Stimulated activated CD8-positive, alpha-beta memory T cell treated with anti-CD3 and anti-CD28 coated beads, Interleukin-4, amount 100 ng/mL, for 48 hours (primary cell): Measurements from ENCODE around the gene ARMH3.

ENCODE experiments used
- DNase-seq: peaks from one replicate; pipeline ENCODE4 v3.0.0-alpha.2; 2020

The ARMH3 gene

DNA sequence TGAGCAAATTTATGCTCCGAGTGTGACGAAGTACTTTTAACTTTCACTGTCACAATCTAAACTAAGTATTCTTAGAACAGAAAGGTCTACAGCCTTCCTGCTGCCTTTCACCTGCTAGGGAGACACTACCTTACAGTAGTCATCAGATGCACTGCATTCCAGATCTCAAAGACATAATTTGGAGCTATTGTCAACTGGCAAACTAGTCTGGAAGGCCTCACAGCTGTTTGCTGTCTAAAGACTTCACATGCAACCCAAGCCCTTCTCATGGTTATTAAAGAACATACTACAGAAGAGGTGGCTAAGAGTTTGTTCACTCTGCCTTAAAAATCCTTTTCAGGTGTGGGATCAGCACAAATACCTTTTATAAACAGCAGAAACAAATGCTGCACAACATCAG, 120.5 kb downstream of the ARMH3 start:
- no peak for DNase-seq

GRCh38 chr10:101934686-101935305, 121.2 kb downstream of the ARMH3 start:
- DNase-seq = no peak

- no peak for DNase-seq
These were observed 122.0 kb downstream of the ARMH3 start for GRCh38 chr10:101933976-101934375.

- DNase-seq = no peak
These were observed 123.8 kb downstream of the ARMH3 start for GRCh38 chr10:101932183-101932582.

GRCh38 chr10:101925027-101925426, 130.9 kb downstream of the ARMH3 start:
- no peak for DNase-seq

GRCh38 chr10:101923256-101923655, 132.7 kb downstream of the ARMH3 start:
- DNase-seq = no peak

- DNase-seq = no peak
These were observed 133.1 kb downstream of the ARMH3 start for GRCh38 chr10:101922846-101923245.

GRCh38 chr10:101920546-101920945, 135.4 kb downstream of the ARMH3 start:
- no peak for DNase-seq

DNA sequence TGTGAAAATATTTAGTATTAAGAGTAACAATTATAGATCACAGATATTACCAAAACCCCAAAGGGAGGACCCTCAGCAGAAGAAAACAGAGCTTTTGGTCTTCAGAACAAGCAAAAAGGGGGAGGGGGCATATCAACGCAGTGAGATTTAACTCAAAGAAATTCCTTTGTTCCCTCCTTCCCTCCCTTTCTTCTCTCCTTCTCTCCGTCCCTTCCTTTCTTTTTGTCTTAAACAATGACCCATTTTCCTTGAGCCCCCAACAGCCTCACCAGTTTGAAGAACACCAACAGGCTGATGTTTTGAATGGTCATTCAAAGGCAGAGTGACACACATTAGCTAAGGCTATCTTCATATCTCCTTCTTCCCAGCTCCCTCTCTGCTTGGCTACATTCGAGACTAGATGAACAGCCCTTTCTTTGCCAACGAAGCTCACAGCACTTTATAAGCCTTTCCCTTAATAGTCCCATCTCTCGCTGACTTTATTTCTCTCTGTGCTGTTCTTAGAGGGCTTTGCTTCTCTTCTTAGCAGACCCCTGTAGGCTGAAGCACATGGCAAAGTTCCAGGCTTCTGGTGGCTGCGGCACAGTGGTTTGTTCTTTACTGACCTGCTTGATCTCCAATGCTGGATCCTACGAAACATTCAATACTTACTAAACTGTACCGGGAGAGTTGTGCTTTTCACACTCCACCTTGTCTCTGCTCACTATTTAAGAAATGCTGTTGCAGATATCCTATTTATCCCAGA, 136.8 kb downstream of the ARMH3 start:
- DNase-seq = no peak

GRCh38 chr10:101912561-101913179, 143.3 kb downstream of the ARMH3 start:
- DNase-seq = no peak

DNA sequence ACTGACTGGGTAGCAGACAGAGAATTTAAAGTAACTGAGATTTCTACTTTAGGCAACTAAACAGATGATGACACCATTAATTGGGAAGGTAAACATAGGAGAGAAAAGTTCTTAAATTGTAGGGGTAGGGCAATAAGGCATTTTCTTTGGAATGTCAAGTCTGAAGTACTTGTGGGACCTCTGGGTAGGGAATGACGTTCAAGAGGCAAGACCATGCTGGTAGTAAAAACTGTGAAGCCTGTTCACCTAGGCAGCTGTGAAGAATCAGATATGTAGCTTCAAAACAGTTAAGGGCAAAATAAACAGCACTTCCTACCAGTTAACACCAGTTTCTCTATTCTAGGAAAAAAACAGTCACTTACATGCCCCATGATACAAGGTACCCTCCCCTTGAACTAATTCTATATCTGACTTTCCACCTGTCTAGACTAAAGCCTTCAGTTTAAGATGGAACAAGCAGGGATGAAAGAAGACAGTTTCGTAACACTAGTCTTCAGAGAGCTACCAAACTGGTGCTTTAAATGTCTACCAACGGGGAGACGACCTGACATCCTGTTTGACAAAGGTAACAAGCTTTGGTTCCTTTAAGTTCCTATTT, 149.3 kb downstream of the ARMH3 start:
- no peak for DNase-seq

DNA sequence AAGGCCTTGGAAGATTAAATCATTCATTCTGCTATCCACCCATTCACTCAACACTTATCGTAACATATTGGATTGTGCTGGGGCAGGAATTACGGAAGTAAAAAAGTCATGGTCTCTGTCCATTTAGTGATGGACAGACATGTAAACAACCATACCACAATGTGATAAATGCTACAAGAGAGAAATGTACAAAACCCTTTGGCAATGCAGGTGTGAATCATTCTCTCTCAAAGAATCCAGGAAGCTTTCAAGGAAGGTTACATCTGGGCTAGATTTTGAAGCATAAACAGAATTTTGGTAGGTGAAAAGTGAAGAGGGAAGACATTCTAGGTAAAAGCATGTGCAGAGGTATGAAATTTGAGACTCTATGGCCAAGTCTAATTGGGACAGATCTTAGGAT, 150.7 kb downstream of the ARMH3 start:
- DNase-seq = no peak

DNA sequence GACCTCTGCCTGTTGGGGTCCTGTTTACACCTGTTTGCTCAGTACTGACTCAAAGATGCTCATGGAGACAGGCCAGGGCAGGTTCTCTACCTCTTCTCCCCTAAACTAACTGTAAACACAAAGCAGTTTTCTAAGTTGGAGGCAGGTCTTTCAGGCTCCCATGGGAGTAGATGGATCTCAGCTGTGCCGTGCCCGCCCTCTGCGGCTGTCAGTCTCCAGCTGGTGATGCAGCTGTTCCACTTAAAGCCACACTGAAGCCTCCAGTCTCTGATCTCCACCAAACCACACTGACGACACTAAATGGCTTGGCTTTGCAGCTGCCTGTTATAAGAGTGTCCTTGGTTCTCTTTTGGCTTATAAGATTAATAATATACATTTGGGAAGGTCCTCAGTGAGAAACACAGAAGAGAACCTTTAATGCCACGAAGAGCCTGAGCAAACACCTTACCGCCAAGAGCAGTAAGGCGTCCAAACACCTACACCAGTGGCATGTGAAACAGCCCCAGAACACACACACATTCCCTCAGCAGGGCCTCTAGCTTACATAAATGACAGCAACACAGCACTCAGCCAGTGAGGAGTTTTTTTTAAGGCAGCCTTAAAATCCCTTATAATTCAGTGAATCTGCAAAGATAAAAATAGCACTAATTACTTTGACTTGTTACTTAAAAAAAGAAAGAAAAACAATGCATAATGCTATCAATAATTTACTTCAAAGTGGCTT, 152.0 kb downstream of the ARMH3 start:
- no peak for DNase-seq

GRCh38 chr10:101902820-101903145, 153.2 kb downstream of the ARMH3 start:
- no peak for DNase-seq

- no peak for DNase-seq
These were observed 153.7 kb downstream of the ARMH3 start for GRCh38 chr10:101902032-101902819.

DNA sequence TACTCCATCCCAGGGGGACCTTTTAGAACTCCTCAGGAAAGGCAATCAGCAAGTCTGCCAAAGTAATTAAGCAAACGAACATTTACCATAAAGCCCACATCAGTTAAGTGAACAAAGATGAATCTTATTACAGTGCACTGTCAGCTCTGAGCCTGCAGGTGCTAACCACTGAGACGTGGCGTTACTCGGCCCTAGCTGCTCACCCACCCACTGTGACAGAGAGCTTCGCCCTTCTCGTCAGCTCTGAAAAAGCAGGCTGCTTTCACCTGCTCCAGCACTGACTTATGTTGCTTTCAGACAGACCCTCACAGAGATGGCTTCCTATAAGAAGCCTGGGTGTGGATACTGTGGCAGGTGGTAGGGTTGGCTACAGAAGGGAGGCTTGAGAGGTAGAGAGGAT, 154.6 kb downstream of the ARMH3 start:
- DNase-seq = no peak

DNA sequence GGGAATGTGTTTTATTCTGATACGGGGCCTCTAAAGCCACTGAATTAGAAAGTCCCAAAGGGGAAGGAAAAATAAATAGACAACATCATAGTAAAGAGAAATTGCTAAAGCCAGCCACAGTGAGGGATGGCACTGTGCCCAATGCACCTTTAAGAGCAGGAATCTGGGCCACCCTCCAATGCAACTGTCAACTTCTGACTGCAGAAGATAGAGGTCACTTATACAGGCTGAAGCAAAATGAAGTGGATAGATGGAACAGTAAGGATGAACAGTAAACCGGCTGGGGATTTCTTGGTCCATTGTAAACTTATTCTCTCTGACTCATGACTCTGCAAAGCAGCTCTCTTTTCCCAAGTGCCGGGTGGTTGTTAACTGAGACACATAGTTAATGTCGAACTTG, 158.3 kb downstream of the ARMH3 start:
- DNase-seq = no peak

DNA sequence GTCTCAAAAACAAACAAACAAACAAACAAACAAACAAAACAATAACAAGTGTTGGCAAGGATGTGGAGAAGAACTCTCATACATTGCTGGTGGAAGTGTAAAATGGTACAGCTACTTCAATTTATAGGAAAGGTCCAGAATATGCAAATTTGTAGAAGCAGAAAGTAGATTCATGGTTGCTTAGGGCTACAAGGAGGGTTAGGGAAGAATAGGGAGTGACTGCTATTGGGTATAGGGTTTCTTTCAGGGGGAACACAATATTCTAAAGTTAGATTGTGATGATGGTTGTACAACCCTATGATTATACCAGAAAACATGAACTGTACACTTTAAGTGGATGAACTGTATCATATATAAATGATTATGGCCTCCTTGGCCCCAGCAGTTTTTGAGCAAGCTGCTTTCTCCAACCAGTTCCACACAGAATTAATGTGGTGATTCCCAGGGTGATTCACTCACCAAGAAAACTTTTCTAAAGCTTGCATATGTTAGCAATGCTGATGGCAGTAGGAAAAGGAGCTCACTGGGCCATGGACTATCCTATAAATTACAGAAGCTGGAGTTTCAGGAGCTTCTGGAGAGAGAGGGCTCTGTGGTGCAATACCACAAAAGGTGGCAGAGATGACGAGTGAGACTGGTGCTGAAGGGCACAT, 159.6 kb downstream of the ARMH3 start:
- DNase-seq = no peak

- no peak for DNase-seq
These were observed 160.2 kb downstream of the ARMH3 start for GRCh38 chr10:101895781-101896180.

DNA sequence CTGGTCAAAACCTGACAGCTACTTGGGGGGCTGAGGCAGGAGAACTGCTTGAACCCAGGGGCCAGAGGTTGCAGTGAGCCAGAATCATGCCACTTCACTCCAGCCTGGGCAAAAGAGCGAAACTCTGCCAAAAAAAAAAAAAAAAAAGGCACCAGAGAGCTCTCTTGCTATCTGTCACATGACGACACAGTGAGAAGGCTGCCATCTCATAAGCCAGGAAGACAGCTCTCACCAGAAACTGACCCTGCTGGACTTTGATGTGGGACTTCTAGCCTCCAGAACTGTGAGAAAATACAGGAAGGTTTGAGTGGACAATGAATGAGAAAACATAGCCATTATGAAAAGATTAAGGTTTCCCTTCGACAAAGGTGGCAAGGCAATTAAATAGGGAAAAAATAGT, 161.2 kb downstream of the ARMH3 start:
- no peak for DNase-seq

- DNase-seq = no peak
These were observed 161.7 kb downstream of the ARMH3 start for GRCh38 chr10:101894266-101894665.

- DNase-seq = no peak
These were observed 162.4 kb downstream of the ARMH3 start for GRCh38 chr10:101893510-101894120.
